ENCODE results near the gene CELF3. TPM values are rescaled to one million over a fixed set of nuclear protein-coding genes. Genes with fewer than 3 reads are reported as not detected.

The CELF3 gene
- total and polyA plus RNA-seq, 9 of the 15 experiments (the other 6 are each of a cell fraction or from before 2014, with no cell fraction given): not detected

GRCh38 chr1:151680391-151680790, 36.2 kb downstream of the CELF3 start:
- Histone ChIP-seq H4K20me1 (replicated peaks; ENCODE audit: control insufficient read depth, insufficient read depth, low read length) (no peaks in the 10 kb centered on the region), H3K9me3 (replicated peaks; ENCODE audit: control insufficient read depth, insufficient read depth, low read depth, low read length) (no peaks in the 10 kb centered on the region), H3K79me2 (ENCODE audit: control insufficient read depth, insufficient read depth, low read length) (no peaks in the 10 kb centered on the region), H3K4me2 (ENCODE audit: insufficient read depth, low read length) (no peak overlapping the region), H3K4me3 (no peak overlapping the region), H3K36me3 (ENCODE audit: control insufficient read depth, insufficient read depth, low read length) (no peaks in the 10 kb centered on the region), H3K27ac (ENCODE audit: extremely low read depth, low read depth, low read length) (no peak overlapping the region), H2AFZ (ENCODE audit: low read depth, low read length) (no peak overlapping the region), H3K4me1 (replicated peaks in 1 of 2; ENCODE audit: control insufficient read depth in 2 of 2, insufficient read depth in 2 of 2, low read length in 2 of 2) (no peaks in the 10 kb centered on the region), H3K9me1 (ENCODE audit: control insufficient read depth, insufficient read depth, low read length) (no peaks in the 10 kb centered on the region), H3K9ac (ENCODE audit: insufficient read depth in 1 of 2, low read depth in 2 of 2, low read length in 2 of 2) (no peak overlapping the region; a peak in 1 of 4 replicates), H3K27me3 (ENCODE audit: control insufficient read depth in 2 of 2, insufficient read depth in 2 of 2, low read length in 2 of 2) (no peaks in the 10 kb centered on the region)
- BruUV-seq (replicated peaks): no TSS peak
- ChIA-PET CTCF (ENCODE audit: low intra/inter-chr PET ratio) (no interaction called here), POLR2A (interaction anchor here (0.8 kb wide), 1 partner anchor 14 kb away, joined by 3 read pairs; no protein-coding TSS in a partner anchor)
- FAIRE-seq (no peak), DNase-seq (ENCODE audit: extremely low read depth in 1 of 4, low spot score in 3 of 4) (no peak), ATAC-seq (no peak)
- intact Hi-C loops (cut with micrococcal nuclease): no loop called here
- in situ Hi-C loops (cut with MboI): no loop called here
- 50% methylated on average over 4 of the region's 4 CpGs for WGBS (ENCODE audit: insufficient coverage, low coverage, missing lambda C conversion rate)
- TF ChIP-seq, protein P1, sequence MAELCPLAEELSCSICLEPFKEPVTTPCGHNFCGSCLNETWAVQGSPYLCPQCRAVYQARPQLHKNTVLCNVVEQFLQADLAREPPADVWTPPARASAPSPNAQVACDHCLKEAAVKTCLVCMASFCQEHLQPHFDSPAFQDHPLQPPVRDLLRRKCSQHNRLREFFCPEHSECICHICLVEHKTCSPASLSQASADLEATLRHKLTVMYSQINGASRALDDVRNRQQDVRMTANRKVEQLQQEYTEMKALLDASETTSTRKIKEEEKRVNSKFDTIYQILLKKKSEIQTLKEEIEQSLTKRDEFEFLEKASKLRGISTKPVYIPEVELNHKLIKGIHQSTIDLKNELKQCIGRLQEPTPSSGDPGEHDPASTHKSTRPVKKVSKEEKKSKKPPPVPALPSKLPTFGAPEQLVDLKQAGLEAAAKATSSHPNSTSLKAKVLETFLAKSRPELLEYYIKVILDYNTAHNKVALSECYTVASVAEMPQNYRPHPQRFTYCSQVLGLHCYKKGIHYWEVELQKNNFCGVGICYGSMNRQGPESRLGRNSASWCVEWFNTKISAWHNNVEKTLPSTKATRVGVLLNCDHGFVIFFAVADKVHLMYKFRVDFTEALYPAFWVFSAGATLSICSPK (IDR thresholded peaks at IDR 0.05; ENCODE audit: borderline replicate concordance): no peak
- no peak for TF ChIP-seq IFI16 (CRISPR knock-in tag; IDR thresholded peaks at IDR 0.05)
- TF ChIP-seq EZH2 (IDR thresholded peaks at IDR 0.05; ENCODE audit: borderline replicate concordance, low read depth, low read length): no peak
- TF ChIP-seq NEUROD1 (IDR thresholded peaks at IDR 0.05; ENCODE audit: borderline replicate concordance, low read depth, low read length, partially characterized antibody): no peak
- no peak for TF ChIP-seq BHLHE40 (IDR thresholded peaks at IDR 0.05; ENCODE audit: low read length)
- no peak for TF ChIP-seq LEF1 (IDR thresholded peaks at IDR 0.05)
- TF ChIP-seq FUS (optimal IDR thresholded peaks at IDR 0.05; ENCODE audit: low read depth, low read length): no peak
- TF ChIP-seq ZNF77 (CRISPR knock-in tag; IDR thresholded peaks at IDR 0.05): no peak
- no peak for TF ChIP-seq KDM2B (CRISPR knock-in tag; IDR thresholded peaks at IDR 0.05)
- TF ChIP-seq, protein P2, sequence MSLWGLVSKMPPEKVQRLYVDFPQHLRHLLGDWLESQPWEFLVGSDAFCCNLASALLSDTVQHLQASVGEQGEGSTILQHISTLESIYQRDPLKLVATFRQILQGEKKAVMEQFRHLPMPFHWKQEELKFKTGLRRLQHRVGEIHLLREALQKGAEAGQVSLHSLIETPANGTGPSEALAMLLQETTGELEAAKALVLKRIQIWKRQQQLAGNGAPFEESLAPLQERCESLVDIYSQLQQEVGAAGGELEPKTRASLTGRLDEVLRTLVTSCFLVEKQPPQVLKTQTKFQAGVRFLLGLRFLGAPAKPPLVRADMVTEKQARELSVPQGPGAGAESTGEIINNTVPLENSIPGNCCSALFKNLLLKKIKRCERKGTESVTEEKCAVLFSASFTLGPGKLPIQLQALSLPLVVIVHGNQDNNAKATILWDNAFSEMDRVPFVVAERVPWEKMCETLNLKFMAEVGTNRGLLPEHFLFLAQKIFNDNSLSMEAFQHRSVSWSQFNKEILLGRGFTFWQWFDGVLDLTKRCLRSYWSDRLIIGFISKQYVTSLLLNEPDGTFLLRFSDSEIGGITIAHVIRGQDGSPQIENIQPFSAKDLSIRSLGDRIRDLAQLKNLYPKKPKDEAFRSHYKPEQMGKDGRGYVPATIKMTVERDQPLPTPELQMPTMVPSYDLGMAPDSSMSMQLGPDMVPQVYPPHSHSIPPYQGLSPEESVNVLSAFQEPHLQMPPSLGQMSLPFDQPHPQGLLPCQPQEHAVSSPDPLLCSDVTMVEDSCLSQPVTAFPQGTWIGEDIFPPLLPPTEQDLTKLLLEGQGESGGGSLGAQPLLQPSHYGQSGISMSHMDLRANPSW (CRISPR knock-in tag; IDR thresholded peaks at IDR 0.05): no peak
- TF ChIP-seq, protein P3, sequence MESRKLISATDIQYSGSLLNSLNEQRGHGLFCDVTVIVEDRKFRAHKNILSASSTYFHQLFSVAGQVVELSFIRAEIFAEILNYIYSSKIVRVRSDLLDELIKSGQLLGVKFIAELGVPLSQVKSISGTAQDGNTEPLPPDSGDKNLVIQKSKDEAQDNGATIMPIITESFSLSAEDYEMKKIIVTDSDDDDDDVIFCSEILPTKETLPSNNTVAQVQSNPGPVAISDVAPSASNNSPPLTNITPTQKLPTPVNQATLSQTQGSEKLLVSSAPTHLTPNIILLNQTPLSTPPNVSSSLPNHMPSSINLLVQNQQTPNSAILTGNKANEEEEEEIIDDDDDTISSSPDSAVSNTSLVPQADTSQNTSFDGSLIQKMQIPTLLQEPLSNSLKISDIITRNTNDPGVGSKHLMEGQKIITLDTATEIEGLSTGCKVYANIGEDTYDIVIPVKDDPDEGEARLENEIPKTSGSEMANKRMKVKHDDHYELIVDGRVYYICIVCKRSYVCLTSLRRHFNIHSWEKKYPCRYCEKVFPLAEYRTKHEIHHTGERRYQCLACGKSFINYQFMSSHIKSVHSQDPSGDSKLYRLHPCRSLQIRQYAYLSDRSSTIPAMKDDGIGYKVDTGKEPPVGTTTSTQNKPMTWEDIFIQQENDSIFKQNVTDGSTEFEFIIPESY (CRISPR knock-in tag; IDR thresholded peaks at IDR 0.05): no peak
- TF ChIP-seq ZKSCAN1 (IDR thresholded peaks at IDR 0.05; ENCODE audit: low read depth, low read length): no peak
- TF ChIP-seq, protein P4, sequence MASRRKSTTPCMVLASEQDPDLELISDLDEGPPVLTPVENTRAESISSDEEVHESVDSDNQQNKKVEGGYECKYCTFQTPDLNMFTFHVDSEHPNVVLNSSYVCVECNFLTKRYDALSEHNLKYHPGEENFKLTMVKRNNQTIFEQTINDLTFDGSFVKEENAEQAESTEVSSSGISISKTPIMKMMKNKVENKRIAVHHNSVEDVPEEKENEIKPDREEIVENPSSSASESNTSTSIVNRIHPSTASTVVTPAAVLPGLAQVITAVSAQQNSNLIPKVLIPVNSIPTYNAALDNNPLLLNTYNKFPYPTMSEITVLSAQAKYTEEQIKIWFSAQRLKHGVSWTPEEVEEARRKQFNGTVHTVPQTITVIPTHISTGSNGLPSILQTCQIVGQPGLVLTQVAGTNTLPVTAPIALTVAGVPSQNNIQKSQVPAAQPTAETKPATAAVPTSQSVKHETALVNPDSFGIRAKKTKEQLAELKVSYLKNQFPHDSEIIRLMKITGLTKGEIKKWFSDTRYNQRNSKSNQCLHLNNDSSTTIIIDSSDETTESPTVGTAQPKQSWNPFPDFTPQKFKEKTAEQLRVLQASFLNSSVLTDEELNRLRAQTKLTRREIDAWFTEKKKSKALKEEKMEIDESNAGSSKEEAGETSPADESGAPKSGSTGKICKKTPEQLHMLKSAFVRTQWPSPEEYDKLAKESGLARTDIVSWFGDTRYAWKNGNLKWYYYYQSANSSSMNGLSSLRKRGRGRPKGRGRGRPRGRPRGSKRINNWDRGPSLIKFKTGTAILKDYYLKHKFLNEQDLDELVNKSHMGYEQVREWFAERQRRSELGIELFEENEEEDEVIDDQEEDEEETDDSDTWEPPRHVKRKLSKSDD (conservative IDR thresholded peaks at IDR 0.05; ENCODE audit: low read length): no peak
- no peak for TF ChIP-seq FOXA1 (IDR thresholded peaks at IDR 0.05; ENCODE audit: borderline replicate concordance)
- TF ChIP-seq TBL1XR1 (IDR thresholded peaks at IDR 0.05; ENCODE audit: low read length in 2 of 2): no peak
